Activated naive CD4-positive, alpha-beta T cell treated with anti-CD3 and anti-CD28 coated beads, Interleukin-2, amount 50 U/mL, for 72 hours (primary cell): ENCODE data around the gene OSTF1. TPM values are rescaled to one million over a fixed set of nuclear protein-coding genes. Genes with fewer than 3 reads are reported as not detected.

Experiments used
- ATAC-seq, 2 donors: fragments of 150-1000 bp; cut with Tn5 transposase; 2 replicates each; pipeline ENCODE4 v1.10.0; 2021; ENCODE audit warnings: mild to moderate bottlenecking in 2 of 2, moderate library complexity in 2 of 2
- DNase-seq, 2 donors: peaks; one replicate each; pipeline ENCODE4 v3.0.0; 2021 to 2022; ENCODE audit warnings: low spot score in 2 of 2
- H3K27ac Mint-ChIP-seq, 2 donors: one replicate each; pipeline ENCODE4 v1.8.0; 2022; ENCODE audit warnings: mild to moderate bottlenecking in 2 of 2, mixed read lengths in 2 of 2
- H3K36me3 Mint-ChIP-seq, 2 donors: one replicate each; pipeline ENCODE4 v1.8.0; 2022; ENCODE audit warnings: mixed read lengths in 2 of 2
- H3K9me3 Mint-ChIP-seq, 2 donors: one replicate each; pipeline ENCODE4 v1.8.0; 2022; ENCODE audit warnings: mixed read lengths in 2 of 2
- total RNA-seq, 2 donors: library from RNA; stranded (reverse); gene quantifications; one replicate each; pipeline ENCODE4 v1.2.3, GENCODE V29; 2022

The OSTF1 gene
- total RNA-seq, 2 donors from 2014 or later = 69.0 to 105 TPM

DNA sequence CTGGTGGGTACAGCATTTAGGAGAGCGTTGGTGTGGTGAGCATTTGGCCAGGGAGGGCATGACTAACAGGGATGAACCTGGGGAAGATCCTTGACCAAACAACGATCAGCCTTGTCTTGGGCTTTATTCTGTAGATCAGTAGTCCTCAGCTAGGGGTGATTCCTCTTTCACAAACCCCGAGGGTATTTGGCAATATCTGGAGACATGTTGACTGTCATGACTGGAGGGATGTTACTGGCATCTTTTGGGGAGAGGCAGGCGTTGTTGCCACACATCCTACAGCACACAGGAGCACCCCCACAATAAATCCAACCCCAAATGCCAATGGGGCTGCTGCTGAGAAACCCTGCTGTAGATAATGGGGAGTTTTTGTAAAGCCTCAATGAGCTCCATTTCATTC is 43.9 kb downstream of the OSTF1 start:
- ATAC-seq (no peak), DNase-seq (no peak)
- no peak overlapping the region for H3K27ac Mint-ChIP-seq
- peaks cover 0 to under 1% of the 10 kb centered on the region in 2 donors for H3K9me3 Mint-ChIP-seq
- peaks cover 41 to 74% of the 10 kb centered on the region in 2 donors for H3K36me3 Mint-ChIP-seq

DNA sequence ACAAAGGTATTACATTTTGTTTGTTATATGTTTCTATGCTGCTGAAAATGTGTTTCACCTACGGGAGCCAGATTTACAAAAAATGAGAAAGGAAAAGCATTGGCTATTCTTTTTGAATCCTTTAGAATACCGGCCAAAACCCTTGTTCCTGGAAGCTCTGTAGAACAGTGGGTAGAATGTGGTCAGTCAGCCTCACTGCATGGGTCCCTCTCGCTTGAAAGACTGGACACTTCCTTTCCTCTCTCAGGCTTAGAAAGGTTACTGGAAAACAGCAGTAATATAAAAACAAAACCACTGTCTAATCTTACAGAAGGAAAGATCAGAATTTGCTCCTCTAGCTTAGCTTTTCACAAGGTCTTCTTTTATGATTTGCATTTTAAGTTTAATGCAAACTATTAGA is 45.1 kb downstream of the OSTF1 start:
- Mint-ChIP-seq H3K36me3 (peaks cover 45 to 83% of the 10 kb centered on the region in 2 donors), H3K27ac (peak overlapping the region in 1 of 2 donors; percentile 36), H3K9me3 (peaks cover 0 to 3% of the 10 kb centered on the region in 2 donors)
- DNase-seq (no peak), ATAC-seq (no peak)

DNA sequence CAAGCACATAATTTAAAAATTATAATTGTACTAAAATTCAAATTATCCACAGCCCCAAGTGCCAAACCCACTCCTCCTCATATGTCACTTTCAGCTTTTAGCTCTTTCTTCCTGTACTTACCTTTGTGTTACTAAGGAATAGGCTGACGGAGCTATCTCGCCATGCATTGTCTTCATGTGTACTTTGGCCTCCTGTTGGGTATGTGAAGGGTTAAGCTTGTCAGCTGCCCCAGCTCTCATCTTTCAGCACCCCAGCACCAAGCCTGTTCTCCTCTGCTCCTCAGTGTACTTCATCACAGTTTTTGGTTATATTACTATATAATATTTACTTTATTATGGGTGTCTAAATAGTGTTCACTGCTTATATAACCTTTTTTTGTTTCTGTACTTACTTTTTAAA is 46.2 kb downstream of the OSTF1 start:
- peaks cover 45 to 77% of the 10 kb centered on the region in 2 donors for H3K36me3 Mint-ChIP-seq
- H3K9me3 Mint-ChIP-seq = peaks cover 0 to 3% of the 10 kb centered on the region in 2 donors
- ATAC-seq = no peak
- no peak overlapping the region for H3K27ac Mint-ChIP-seq
- no peak for DNase-seq

DNA sequence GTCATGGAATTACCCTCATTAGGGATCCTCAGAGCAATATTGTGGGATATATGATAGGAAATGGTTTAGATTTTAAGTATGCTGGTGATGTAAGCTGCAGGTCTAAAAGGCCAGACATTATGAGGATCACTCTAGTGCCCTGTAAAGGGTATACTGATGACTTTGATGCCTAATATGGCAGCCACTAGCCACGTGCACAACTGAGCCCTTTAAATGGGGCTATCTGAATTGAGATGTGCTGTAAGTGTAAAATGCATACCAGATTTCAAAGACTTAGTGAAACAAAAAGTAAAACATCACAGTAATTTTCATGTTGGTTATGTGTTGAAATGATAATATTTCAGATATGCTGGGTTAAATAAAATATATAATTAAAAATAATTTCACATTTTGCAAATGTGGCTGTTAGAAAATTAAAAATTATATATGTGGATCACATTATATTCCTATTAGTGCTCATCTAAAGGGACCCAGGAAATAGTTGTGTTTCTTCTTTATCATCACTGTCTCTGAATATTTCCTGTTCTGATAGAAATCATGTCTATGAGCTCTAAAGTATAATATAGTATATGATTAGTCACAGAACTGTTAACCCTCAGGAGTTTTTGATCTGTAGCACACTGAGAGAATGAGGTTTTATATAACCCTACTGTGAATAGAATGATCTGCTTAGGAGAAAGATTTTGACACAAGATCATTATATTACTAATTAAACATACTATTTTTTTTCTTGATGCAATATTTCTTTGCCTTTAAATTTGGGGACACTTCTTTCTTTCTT is 50.1 kb downstream of the OSTF1 start:
- DNase-seq (no peak), ATAC-seq (peak; percentile 49 to 72)
- Mint-ChIP-seq H3K27ac (peak overlapping the region in 1 of 2 donors; percentile 60), H3K36me3 (peaks cover 42 to 76% of the 10 kb centered on the region in 2 donors), H3K9me3 (peaks cover 5 to 8% of the 10 kb centered on the region in 2 donors)

DNA sequence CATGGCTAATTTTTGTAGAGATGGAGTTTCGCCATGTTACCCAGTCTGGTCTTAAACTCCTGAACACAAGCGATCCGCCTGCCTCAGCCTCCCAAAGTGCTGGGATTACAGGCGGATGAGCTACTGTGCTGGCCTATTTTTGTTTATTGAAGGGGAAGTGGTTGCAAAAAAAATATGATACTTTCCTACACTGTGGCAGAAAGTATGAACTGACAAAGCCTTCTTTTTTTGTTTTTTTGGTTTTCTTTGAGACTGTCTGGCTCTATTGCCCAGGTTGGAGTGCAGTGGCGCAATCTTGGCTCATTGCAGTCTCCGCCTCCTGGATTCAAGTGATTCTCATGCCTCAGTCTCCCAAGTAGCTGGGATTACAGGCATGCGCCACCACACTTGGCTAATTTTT is 50.9 kb downstream of the OSTF1 start:
- ATAC-seq (no peak), DNase-seq (no peak)
- Mint-ChIP-seq H3K27ac (peak overlapping the region; percentile 33 to 60), H3K9me3 (peaks cover 9 to 12% of the 10 kb centered on the region in 2 donors), H3K36me3 (peaks cover 50 to 80% of the 10 kb centered on the region in 2 donors)

DNA sequence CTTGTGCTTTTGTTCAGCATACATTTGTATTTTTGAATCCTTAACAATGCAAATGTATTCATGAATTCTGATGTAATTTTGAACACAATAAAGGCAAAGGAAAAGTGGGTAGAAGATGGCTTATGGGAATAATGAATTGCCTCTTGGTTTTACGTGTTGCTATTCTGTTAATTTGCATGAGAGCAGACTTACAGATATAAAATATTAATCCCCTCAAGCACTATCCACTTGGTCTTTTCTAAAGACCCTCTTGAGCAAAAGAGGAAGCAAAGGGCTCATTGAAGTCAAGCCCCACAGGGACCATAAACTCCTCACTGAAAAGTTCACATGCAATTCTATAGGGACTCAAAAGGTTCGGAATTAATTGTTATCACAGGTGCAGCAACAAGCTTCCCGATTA is 51.9 kb downstream of the OSTF1 start:
- H3K27ac Mint-ChIP-seq = no peak overlapping the region
- H3K9me3 Mint-ChIP-seq = peaks cover 15 to 20% of the 10 kb centered on the region in 2 donors
- ATAC-seq (no peak), DNase-seq (no peak)
- peaks cover 48 to 80% of the 10 kb centered on the region in 2 donors for H3K36me3 Mint-ChIP-seq

DNA sequence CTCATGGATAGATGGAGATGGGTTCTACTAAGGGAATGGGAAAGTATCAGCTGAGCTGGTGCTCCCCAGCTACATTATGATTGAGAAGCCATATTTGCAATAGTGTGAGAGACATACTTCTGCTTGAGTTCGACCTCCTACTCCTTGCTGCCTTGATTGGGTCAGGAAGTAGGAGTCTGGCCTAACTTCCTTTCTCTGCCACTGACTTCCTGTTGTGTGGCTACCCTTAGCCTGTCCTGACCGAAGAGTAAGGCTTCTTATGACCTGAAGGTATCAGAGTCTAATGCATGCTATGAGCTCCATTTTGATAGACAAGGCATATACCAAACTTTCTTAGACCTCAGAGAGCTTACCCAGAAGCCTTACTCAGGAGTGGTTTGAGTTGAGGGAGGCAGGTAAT is 53.9 kb downstream of the OSTF1 start:
- Mint-ChIP-seq H3K27ac (peak overlapping the region in 1 of 2 donors; percentile 72), H3K36me3 (peaks cover 39 to 74% of the 10 kb centered on the region in 2 donors), H3K9me3 (peaks cover 15 to 21% of the 10 kb centered on the region in 2 donors)
- ATAC-seq = peak in 1 of 2 donors; percentile 58
- DNase-seq = no peak

DNA sequence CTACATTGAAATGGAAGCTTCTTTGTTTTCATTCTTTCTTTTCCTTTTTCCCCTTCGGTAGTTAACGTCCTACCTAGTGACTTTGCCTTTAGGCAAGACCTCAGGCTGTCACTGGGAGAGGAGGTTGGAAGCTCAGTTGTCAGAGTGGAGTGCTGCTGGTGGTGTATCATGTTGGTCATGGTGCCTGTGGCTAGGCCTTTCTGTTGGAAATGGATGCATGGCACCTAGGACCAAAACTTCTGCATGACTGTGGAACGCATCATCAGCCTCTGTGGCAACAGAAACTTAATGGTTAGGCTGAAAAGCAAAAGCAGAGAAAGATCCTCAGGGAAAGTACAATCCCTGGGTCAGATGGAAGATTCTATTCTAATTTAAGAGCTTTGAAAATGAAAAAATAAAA is 57.9 kb downstream of the OSTF1 start:
- DNase-seq (no peak), ATAC-seq (peak in 1 of 2 donors; percentile 42)
- Mint-ChIP-seq H3K36me3 (peaks cover 39 to 61% of the 10 kb centered on the region in 2 donors), H3K9me3 (peaks cover 12 to 21% of the 10 kb centered on the region in 2 donors), H3K27ac (no peak overlapping the region)

DNA sequence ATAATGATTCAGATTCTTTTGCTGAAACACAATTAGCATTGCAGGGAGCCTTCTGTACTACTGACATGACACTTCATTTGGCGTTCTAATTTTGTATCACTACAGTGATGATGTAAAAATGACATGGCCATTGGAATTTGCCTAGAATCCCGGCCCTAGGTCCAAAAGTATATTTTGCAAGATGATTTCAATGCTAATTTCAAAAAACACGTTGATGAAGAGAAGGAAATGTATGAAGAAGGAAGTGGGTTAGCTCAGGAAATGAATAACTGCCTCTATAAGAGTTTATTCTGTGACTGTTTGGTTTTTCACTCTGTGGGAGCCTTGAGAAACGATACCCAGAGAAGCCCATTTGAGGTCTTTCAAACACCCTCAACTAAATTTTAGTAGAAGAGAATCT is 59.3 kb downstream of the OSTF1 start:
- ATAC-seq (peak; percentile 6 to 51), DNase-seq (no peak)
- Mint-ChIP-seq H3K9me3 (peaks cover 12 to 16% of the 10 kb centered on the region in 2 donors), H3K36me3 (peaks cover 32 to 51% of the 10 kb centered on the region in 2 donors), H3K27ac (peak overlapping the region; percentile 77 to 79)

DNA sequence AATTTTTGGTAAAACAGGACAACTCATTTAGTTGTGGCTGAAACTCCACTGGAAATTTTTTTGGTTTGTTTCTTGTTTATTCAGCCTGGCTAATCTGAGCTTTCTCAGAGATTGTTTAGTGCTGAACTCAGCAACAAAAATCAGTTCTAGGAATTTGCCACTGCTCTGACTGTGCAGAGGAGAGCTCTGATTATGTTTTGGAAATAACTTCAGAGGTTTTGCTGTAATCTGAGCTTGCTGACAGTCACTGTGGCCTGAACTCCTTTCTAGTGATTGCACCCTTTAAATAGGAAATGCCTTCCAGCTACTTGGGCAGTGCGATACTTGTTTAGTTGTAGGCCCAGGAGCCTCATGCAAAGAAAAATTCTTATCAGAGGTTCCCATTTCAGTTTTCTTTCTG is 60.2 kb downstream of the OSTF1 start:
- ATAC-seq (peak; percentile 8 to 80), DNase-seq (peak in 1 of 2 donors; percentile 21)
- H3K27ac Mint-ChIP-seq = peak overlapping the region; percentile 77 to 79
- H3K36me3 Mint-ChIP-seq = peaks cover 26 to 42% of the 10 kb centered on the region in 2 donors
- H3K9me3 Mint-ChIP-seq = peaks cover 9 to 12% of the 10 kb centered on the region in 2 donors

DNA sequence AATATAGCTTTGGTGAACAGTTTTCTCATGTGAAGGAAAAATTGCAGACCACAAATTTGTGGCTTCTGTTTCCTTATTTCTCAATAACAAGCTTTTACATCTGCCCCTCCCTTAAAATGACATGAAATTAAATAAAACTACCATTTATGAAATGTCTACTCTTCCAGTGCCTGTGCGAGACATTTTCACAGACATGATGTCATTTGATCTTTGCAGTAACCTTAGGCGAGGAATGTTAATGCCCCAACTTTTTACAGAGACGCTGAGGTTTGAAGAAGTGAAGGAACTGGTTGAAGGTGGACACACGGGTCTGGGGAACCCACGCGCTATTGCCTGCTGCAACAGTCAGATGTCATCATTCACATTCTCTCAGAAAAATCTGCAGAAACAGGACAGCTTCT is 61.5 kb downstream of the OSTF1 start:
- DNase-seq (no peak), ATAC-seq (no peak)
- Mint-ChIP-seq H3K36me3 (peaks cover 16 to 29% of the 10 kb centered on the region in 2 donors), H3K9me3 (peaks cover 4 to 5% of the 10 kb centered on the region in 2 donors), H3K27ac (peak overlapping the region; percentile 38 to 69)

DNA sequence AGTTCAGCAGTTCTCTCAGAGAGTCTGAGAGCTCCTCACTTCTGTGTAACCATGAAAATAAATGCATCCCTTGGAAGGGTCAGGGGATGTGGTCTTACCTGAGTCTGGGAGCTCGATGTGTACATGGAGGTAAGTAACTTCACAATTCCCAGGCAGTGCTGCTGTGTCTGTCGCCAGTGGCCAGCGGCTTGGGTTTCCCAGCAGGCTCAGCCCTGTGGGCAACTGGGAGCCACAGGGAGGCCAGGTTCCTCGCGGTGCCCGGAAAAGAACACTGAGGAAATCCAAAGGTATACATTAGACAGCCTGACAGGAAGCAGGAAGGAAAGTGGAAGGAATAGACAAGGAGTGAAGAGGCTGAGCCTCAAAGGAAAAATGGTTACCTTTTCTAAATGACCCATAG is 62.2 kb downstream of the OSTF1 start:
- ATAC-seq (no peak), DNase-seq (no peak)
- Mint-ChIP-seq H3K27ac (peak overlapping the region; percentile 69 to 86), H3K9me3 (no peaks in the 10 kb centered on the region), H3K36me3 (peaks cover 9 to 23% of the 10 kb centered on the region in 2 donors)

DNA sequence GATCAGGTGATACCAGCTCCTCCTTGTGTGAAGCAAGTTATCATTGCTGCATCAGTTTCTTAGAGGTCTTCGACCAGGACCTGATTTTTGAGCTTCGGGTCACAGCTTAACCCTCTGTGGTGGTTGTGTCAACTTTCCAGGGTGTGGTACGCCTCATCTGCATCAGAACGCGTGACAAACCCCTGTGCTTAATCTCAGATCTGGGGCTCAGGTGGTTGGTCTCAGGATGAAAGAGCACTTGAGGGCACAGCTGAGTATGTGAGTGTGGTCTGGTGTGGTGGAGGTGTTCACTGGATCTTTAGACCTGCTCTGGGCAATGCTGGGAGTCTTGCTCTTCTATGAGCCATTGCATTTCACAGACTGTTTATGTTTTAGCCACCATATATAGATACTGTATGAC is 64.1 kb downstream of the OSTF1 start:
- peak; percentile 66 to 91 for ATAC-seq
- H3K9me3 Mint-ChIP-seq = no peaks in the 10 kb centered on the region
- DNase-seq = peak; percentile 22 to 72
- peaks cover 4 to 12% of the 10 kb centered on the region in 2 donors for H3K36me3 Mint-ChIP-seq
- peak overlapping the region; percentile 9 to 69 for H3K27ac Mint-ChIP-seq

DNA sequence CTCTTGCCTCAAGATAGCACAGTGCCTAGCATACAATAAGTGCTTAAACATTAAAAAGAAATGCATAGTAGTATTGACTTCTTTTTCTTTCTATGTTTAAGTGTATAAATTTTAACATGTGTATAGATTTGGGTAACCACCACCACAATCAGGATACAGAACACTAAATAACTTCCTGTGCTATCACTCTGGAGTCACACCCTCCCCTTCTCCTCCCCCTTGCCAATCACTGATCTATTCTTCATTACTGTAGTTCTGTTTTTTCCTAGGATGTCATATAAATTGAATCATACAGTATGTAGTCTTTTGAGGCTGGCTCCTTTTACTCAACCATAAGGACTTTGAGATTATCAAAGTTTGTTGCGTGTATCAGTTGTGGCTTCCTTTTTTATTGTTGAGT is 68.5 kb downstream of the OSTF1 start:
- Mint-ChIP-seq H3K27ac (no peak overlapping the region), H3K9me3 (no peaks in the 10 kb centered on the region), H3K36me3 (peaks cover 0 to 4% of the 10 kb centered on the region in 2 donors)
- DNase-seq = no peak
- no peak for ATAC-seq

DNA sequence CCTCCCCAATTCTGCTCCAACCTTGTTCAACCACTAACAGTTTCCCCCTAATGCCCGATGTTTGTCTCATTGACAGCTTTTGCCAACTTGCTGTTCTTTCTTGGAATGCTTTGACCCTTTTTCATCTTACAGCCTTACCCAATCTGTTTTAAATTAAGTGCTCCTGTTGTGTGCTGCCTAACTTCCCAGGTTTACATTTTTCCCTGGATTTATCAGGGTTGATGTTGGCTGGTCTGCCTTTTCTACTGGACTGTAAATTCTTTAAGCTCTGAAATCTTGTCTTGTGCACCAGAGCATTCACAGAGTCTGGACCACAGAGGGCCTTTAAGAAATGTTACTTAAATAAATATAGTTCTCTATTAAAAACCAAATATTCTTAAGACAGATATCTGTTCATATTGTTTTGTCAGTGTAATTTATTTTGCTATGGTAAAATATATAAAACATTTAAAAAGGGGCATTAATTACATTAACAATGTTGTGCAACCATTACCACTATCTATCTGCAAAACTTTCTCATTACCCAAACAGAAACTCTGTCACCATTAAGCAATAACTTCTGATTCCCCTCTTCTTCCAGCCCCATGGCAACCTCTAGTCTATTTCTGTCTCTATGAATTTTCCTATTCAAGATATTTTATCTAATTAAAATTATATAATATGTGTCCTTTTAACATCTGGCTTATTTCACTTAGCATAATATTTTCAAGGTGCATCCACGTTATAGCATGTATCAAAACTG is 73.0 kb downstream of the OSTF1 start:
- no peak for DNase-seq
- ATAC-seq = no peak
- Mint-ChIP-seq H3K9me3 (peaks cover under 1 to 6% of the 10 kb centered on the region in 2 donors), H3K36me3 (peaks cover 1 to 18% of the 10 kb centered on the region in 2 donors), H3K27ac (no peak overlapping the region)

DNA sequence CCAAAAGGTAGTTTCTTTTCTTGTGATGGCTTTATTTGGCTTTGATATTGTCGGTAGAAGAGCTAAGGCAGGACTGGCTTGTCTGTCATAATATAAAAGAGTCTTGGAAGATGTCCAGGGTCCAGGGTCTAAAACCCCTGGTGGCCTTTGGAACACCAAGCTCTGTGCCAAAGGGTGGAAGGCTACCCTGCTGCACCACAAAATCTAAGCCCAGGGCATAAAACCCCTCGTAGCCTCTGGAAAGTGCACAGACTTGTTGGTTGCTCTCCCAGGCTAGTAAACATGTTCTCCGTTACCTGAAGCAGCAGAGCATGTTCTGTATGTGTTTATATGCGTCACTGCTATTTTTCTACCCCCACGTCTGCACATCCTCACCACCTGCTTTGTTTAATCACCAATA is 75.5 kb downstream of the OSTF1 start:
- peaks cover 14 to 23% of the 10 kb centered on the region in 2 donors for H3K9me3 Mint-ChIP-seq
- peaks cover 21 to 35% of the 10 kb centered on the region in 2 donors for H3K36me3 Mint-ChIP-seq
- ATAC-seq = no peak
- no peak overlapping the region for H3K27ac Mint-ChIP-seq
- no peak for DNase-seq

DNA sequence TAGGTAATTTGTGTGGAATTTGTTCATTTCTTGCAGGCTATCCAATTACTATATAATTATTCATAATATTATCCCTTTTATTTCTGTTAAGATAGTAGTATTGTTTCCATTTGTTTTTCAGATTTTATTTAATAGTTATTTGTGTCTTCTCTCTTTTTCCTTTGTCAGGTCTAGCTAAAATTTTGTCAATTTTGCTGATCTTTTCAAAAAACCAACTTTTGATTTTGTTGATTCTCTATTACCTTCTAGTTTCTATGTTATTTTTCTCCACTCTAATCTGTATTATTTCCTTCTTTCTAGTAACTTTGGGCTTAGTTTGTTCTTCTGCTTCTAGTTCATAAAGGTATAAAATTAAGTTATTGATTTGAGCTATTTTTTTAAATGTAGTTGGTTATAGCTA is 76.3 kb downstream of the OSTF1 start:
- Mint-ChIP-seq H3K27ac (no peak overlapping the region), H3K9me3 (peaks cover 14 to 23% of the 10 kb centered on the region in 2 donors), H3K36me3 (peaks cover 21 to 39% of the 10 kb centered on the region in 2 donors)
- DNase-seq = no peak
- no peak for ATAC-seq
